Neural cell (in vitro differentiated cells): ENCODE data around the gene CNTF.

Experiments
- EP300 ChIP-seq: fragments of 450-650 bp; conservative IDR thresholded peaks from 2 replicates; pipeline ENCODE4 v1.6.1; 2014; ENCODE audit warnings: antibody characterized with exemption, mild to moderate bottlenecking, moderate library complexity; ENCODE audit not compliant: poor library complexity, severe bottlenecking
- MXI1 ChIP-seq: fragments of 450-650 bp; conservative IDR thresholded peaks from 2 replicates; pipeline ENCODE4 v1.6.1; 2014; ENCODE audit warnings: antibody characterized with exemption, mild to moderate bottlenecking; ENCODE audit not compliant: poor library complexity, severe bottlenecking
- POLR2AphosphoS5 ChIP-seq: IDR thresholded peaks from 2 replicates; pipeline ENCODE4 v1.6.1; 2012
- SMC3 ChIP-seq: fragments of 450-650 bp; conservative IDR thresholded peaks from 2 replicates; pipeline ENCODE4 v1.6.1; 2014; ENCODE audit warnings: antibody characterized with exemption, mild to moderate bottlenecking, moderate library complexity; ENCODE audit not compliant: poor library complexity
- TF ChIP-seq, protein P1 (sequence below): IDR thresholded peaks from 2 replicates; pipeline ENCODE4 v1.6.1; 2012; ENCODE audit warnings: borderline replicate concordance

DNA sequence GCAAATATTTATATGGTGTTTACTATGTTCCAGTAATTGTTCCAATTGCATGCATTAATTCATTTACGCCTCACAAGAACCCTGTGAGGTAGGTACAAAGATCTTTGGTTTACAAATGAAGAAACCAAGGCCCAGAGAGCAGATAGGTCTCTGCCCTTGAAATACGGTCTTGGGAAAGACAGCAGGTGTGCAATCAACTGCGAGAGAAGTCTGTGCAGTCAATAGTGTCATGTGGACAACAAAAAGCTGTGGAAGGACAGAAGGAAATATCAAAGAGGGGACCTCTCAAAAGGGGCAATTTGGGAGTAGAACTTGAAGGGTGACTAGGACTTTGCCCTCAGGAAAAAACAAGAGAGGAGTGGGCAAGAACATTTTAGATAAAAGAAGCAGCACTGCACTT lies 8.9 kb downstream of the CNTF start:
- TF ChIP-seq POLR2AphosphoS5 (no peak), MXI1 (no peak), SMC3 (no peak), EP300 (no peak)
- TF ChIP-seq, protein P1, sequence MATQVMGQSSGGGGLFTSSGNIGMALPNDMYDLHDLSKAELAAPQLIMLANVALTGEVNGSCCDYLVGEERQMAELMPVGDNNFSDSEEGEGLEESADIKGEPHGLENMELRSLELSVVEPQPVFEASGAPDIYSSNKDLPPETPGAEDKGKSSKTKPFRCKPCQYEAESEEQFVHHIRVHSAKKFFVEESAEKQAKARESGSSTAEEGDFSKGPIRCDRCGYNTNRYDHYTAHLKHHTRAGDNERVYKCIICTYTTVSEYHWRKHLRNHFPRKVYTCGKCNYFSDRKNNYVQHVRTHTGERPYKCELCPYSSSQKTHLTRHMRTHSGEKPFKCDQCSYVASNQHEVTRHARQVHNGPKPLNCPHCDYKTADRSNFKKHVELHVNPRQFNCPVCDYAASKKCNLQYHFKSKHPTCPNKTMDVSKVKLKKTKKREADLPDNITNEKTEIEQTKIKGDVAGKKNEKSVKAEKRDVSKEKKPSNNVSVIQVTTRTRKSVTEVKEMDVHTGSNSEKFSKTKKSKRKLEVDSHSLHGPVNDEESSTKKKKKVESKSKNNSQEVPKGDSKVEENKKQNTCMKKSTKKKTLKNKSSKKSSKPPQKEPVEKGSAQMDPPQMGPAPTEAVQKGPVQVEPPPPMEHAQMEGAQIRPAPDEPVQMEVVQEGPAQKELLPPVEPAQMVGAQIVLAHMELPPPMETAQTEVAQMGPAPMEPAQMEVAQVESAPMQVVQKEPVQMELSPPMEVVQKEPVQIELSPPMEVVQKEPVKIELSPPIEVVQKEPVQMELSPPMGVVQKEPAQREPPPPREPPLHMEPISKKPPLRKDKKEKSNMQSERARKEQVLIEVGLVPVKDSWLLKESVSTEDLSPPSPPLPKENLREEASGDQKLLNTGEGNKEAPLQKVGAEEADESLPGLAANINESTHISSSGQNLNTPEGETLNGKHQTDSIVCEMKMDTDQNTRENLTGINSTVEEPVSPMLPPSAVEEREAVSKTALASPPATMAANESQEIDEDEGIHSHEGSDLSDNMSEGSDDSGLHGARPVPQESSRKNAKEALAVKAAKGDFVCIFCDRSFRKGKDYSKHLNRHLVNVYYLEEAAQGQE, result no peak
